Spinal cord (tissue), 10 donors: ENCODE measurements around the gene TNFRSF1B. TPM values are rescaled to one million over a fixed set of nuclear protein-coding genes. Genes with fewer than 3 reads are reported as not detected.

Source experiments
- DNase-seq, 6 donors: peaks; one replicate each; pipeline versions ENCODE4 v3.0.0 to v3.0.0-alpha.2; 2013 to 2015; ENCODE audit warnings: low spot score in 6 of 6, low read depth in 4 of 6
- H3K27ac ChIP-seq: one replicate; pipeline ENCODE4 v1.5.1; 2013; ENCODE audit warnings: low read depth, low read length, control low read depth
- H3K27me3 ChIP-seq: one replicate; pipeline ENCODE4 v1.6.1; 2013; ENCODE audit warnings: low read length; ENCODE audit not compliant: control insufficient read depth, insufficient read depth
- H3K36me3 ChIP-seq: one replicate; pipeline ENCODE4 v1.6.1; 2013; ENCODE audit warnings: low read length; ENCODE audit not compliant: control insufficient read depth, insufficient read depth
- H3K4me1 ChIP-seq: one replicate; pipeline ENCODE4 v1.6.1; 2013; ENCODE audit warnings: low read length; ENCODE audit not compliant: control insufficient read depth, insufficient read depth
- H3K4me3 ChIP-seq: one replicate; pipeline ENCODE4 v1.5.1; 2013; ENCODE audit warnings: low read depth, low read length, control low read depth
- H3K9me3 ChIP-seq: one replicate; pipeline ENCODE4 v1.6.1; 2013; ENCODE audit warnings: low read length; ENCODE audit not compliant: control insufficient read depth, insufficient read depth
- WGBS: methylation state at CpG from one replicate; pipeline ENCODE4 v1.1.5; 2013; ENCODE audit warnings: missing lambda C conversion rate; ENCODE audit not compliant: insufficient coverage; 5-methylcytosine and 5-hydroxymethylcytosine counted together
- polyA plus RNA-seq, 2 donors: library from polyadenylated mRNA; unstranded; fragments of 120-200 nt; gene quantifications; one replicate each; pipeline ENCODE4 v1.2.1, GENCODE V29; 2013; ENCODE audit not compliant: insufficient read length in 2 of 2
- total RNA-seq, 2 donors: library from RNA; depleted of rRNA in 1 of 2; stranded (reverse); fragments of 120-200 nt in 1 of 2; fragments of >200 nt in 1 of 2; gene quantifications; one replicate each; pipeline versions ENCODE4 v1.2.3 to v1.2.4, GENCODE V29; 2013 to 2014
- donor health status: healthy.

Gene TNFRSF1B
- total and polyA plus RNA-seq, 4 donors: 9.6 to 14.1 (median 10.2) TPM

GRCh38 chr1:12129624-12130023, 37.2 kb upstream of the TNFRSF1B start:
- peaks cover 9% of the 10 kb centered on the region for H3K4me1 ChIP-seq
- 63% methylated on average over 5 of the region's 12 CpGs for WGBS
- DNase-seq: no peak
- H3K27ac ChIP-seq: no peak overlapping the region
- H3K9me3 ChIP-seq: no peaks in the 10 kb centered on the region
- H3K27me3 ChIP-seq: no peaks in the 10 kb centered on the region
- no peak overlapping the region for H3K4me3 ChIP-seq
- H3K36me3 ChIP-seq: no peaks in the 10 kb centered on the region

- 83% methylated on average over 11 of the region's 13 CpGs for WGBS
- H3K27ac ChIP-seq: no peak overlapping the region
These were observed 36.2 kb upstream of the TNFRSF1B start for GRCh38 chr1:12130466-12131130.

GRCh38 chr1:12132078-12132477, 34.7 kb upstream of the TNFRSF1B start:
- H3K9me3 ChIP-seq: no peaks in the 10 kb centered on the region
- WGBS: 83% methylated on average over 6 of the region's 8 CpGs
- no peak overlapping the region for H3K27ac ChIP-seq
- peaks cover 4% of the 10 kb centered on the region for H3K4me1 ChIP-seq
- no peaks in the 10 kb centered on the region for H3K27me3 ChIP-seq
- no peak overlapping the region for H3K4me3 ChIP-seq
- H3K36me3 ChIP-seq: no peaks in the 10 kb centered on the region
- no peak for DNase-seq

More at GRCh38 chr1:12130466-12131130, 36.2 kb upstream of the TNFRSF1B start:
- DNase-seq: no peak
- no peaks in the 10 kb centered on the region for H3K27me3 ChIP-seq
- H3K4me1 ChIP-seq: peaks cover 4% of the 10 kb centered on the region
- no peaks in the 10 kb centered on the region for H3K36me3 ChIP-seq
- no peak overlapping the region for H3K4me3 ChIP-seq
- no peaks in the 10 kb centered on the region for H3K9me3 ChIP-seq

GRCh38 chr1:12134716-12135115, 32.1 kb upstream of the TNFRSF1B start:
- Histone ChIP-seq H3K4me1 (peaks cover 4% of the 10 kb centered on the region), H3K9me3 (no peaks in the 10 kb centered on the region), H3K27ac (no peak overlapping the region), H3K36me3 (no peaks in the 10 kb centered on the region), H3K4me3 (no peak overlapping the region), H3K27me3 (no peaks in the 10 kb centered on the region)
- DNase-seq: no peak
- 97% methylated on average over 10 of the region's 10 CpGs for WGBS

GRCh38 chr1:12135612-12136011, 31.2 kb upstream of the TNFRSF1B start:
- no peak overlapping the region for H3K27ac ChIP-seq
- no peak for DNase-seq
- 76% methylated on average over 3 of the region's 6 CpGs for WGBS

GRCh38 chr1:12136916-12137610, 29.7 kb upstream of the TNFRSF1B start:
- no peak overlapping the region for H3K27ac ChIP-seq
- no peaks in the 10 kb centered on the region for H3K36me3 ChIP-seq
- H3K9me3 ChIP-seq: no peaks in the 10 kb centered on the region
- WGBS: 81% methylated on average over 5 of the region's 8 CpGs
- H3K27me3 ChIP-seq: no peaks in the 10 kb centered on the region
- no peak overlapping the region for H3K4me3 ChIP-seq
- H3K4me1 ChIP-seq: peaks cover 14% of the 10 kb centered on the region
- no peak for DNase-seq

More at GRCh38 chr1:12135612-12136011, 31.2 kb upstream of the TNFRSF1B start:
- H3K9me3 ChIP-seq: no peaks in the 10 kb centered on the region
- peaks cover 5% of the 10 kb centered on the region for H3K4me1 ChIP-seq
- H3K36me3 ChIP-seq: no peaks in the 10 kb centered on the region
- no peak overlapping the region for H3K4me3 ChIP-seq
- H3K27me3 ChIP-seq: no peaks in the 10 kb centered on the region

GRCh38 chr1:12138196-12139168, 28.3 kb upstream of the TNFRSF1B start:
- Histone ChIP-seq H3K27ac (no peak overlapping the region), H3K4me1 (peaks cover 17% of the 10 kb centered on the region), H3K9me3 (no peaks in the 10 kb centered on the region), H3K36me3 (no peaks in the 10 kb centered on the region), H3K27me3 (no peaks in the 10 kb centered on the region), H3K4me3 (no peak overlapping the region)
- DNase-seq: no peak
- 72% methylated on average over 30 of the region's 31 CpGs for WGBS

GRCh38 chr1:12140016-12140415, 26.8 kb upstream of the TNFRSF1B start:
- Histone ChIP-seq H3K4me3 (no peak overlapping the region), H3K27me3 (no peaks in the 10 kb centered on the region), H3K4me1 (peaks cover 24% of the 10 kb centered on the region), H3K27ac (no peak overlapping the region), H3K9me3 (no peaks in the 10 kb centered on the region), H3K36me3 (no peaks in the 10 kb centered on the region)
- DNase-seq: no peak
- 100% methylated on average over 2 of the region's 4 CpGs for WGBS

GRCh38 chr1:12140515-12141162, 26.2 kb upstream of the TNFRSF1B start:
- no peaks in the 10 kb centered on the region for H3K36me3 ChIP-seq
- H3K27me3 ChIP-seq: no peaks in the 10 kb centered on the region
- no peaks in the 10 kb centered on the region for H3K9me3 ChIP-seq
- DNase-seq: no peak
- no peak overlapping the region for H3K27ac ChIP-seq
- 76% methylated on average over 5 of the region's 12 CpGs for WGBS
- peaks cover 24% of the 10 kb centered on the region for H3K4me1 ChIP-seq
- H3K4me3 ChIP-seq: no peak overlapping the region
